ENCODE data around the gene RBMXL3.
"Not testable (repeated sequence)": the region's sequence is repeated elsewhere in the genome, so short reads cannot be mapped to it uniquely, and the experiment has no call there.

Gene RBMXL3

GRCh38 chrX:115189110-115189509, at the start of gene RBMXL3:
Gene RBMXL3 (plus strand): TSS chrX:115189410. CDS start chrX:115189442, 32 bp downstream.
- FAIRE-seq, result no peak
- no peak for DNase-seq (ENCODE audit: extremely low spot score, insufficient read length, low read depth)

- no peak for DNase-seq (ENCODE audit: extremely low spot score, insufficient read length, low read depth)
- no peak for FAIRE-seq
Measured at GRCh38 chrX:115142057-115142456, 47.2 kb upstream of the RBMXL3 start.

- FAIRE-seq (no peak), DNase-seq (ENCODE audit: extremely low spot score, insufficient read length, low read depth) (no peak)
Measured at GRCh38 chrX:115147220-115147619, 42.0 kb upstream of the RBMXL3 start.

GRCh38 chrX:115173181-115173580, 16.0 kb upstream of the RBMXL3 start:
- FAIRE-seq (no peak), DNase-seq (ENCODE audit: extremely low spot score, insufficient read length, low read depth) (no peak)

- no peak for FAIRE-seq
- no peak for DNase-seq (ENCODE audit: extremely low spot score, insufficient read length, low read depth)
Measured at GRCh38 chrX:115174548-115174947, 14.7 kb upstream of the RBMXL3 start.

GRCh38 chrX:115177932-115178331, 11.3 kb upstream of the RBMXL3 start:
- DNase-seq (ENCODE audit: extremely low spot score, insufficient read length, low read depth) (no peak), FAIRE-seq (no peak)

GRCh38 chrX:115178473-115178872, 10.7 kb upstream of the RBMXL3 start:
- no peak for DNase-seq (ENCODE audit: extremely low spot score, insufficient read length, low read depth)
- FAIRE-seq, result no peak

GRCh38 chrX:115183980-115184379, 5.2 kb upstream of the RBMXL3 start:
- FAIRE-seq (no peak), DNase-seq (ENCODE audit: extremely low spot score, insufficient read length, low read depth) (no peak)

GRCh38 chrX:115189646-115190635, 731 bp downstream of the RBMXL3 start:
- FAIRE-seq, result no peak

GRCh38 chrX:115190636-115191489, 1.7 kb downstream of the RBMXL3 start:
- no peak for FAIRE-seq
- no peak for DNase-seq (ENCODE audit: extremely low spot score, insufficient read length, low read depth)

More at GRCh38 chrX:115189646-115190635, 731 bp downstream of the RBMXL3 start:
- DNase-seq (ENCODE audit: extremely low spot score, insufficient read length, low read depth), result no peak

GRCh38 chrX:115191490-115192243, 2.5 kb downstream of the RBMXL3 start:
- no peak for DNase-seq (ENCODE audit: extremely low spot score, insufficient read length, low read depth)
- no peak for FAIRE-seq

- DNase-seq (ENCODE audit: extremely low spot score, insufficient read length, low read depth), result no peak
- FAIRE-seq, result no peak
Measured at GRCh38 chrX:115192244-115192700, 3.1 kb downstream of the RBMXL3 start.

GRCh38 chrX:115204040-115204439, 14.8 kb downstream of the RBMXL3 start:
- no peak for FAIRE-seq
- no peak for DNase-seq (ENCODE audit: extremely low spot score, insufficient read length, low read depth)

GRCh38 chrX:115209547-115209946, 20.3 kb downstream of the RBMXL3 start:
- DNase-seq (ENCODE audit: extremely low spot score, insufficient read length, low read depth); FAIRE-seq: not testable (repeated sequence)

GRCh38 chrX:115214151-115214550, 24.9 kb downstream of the RBMXL3 start:
- DNase-seq (ENCODE audit: extremely low spot score, insufficient read length, low read depth) (no peak), FAIRE-seq (no peak)

GRCh38 chrX:115214605-115215004, 25.4 kb downstream of the RBMXL3 start:
- DNase-seq (ENCODE audit: extremely low spot score, insufficient read length, low read depth) (no peak), FAIRE-seq (no peak)

GRCh38 chrX:115217346-115217745, 28.1 kb downstream of the RBMXL3 start:
- not testable (repeated sequence) for DNase-seq (ENCODE audit: extremely low spot score, insufficient read length, low read depth); FAIRE-seq

- no peak for DNase-seq (ENCODE audit: extremely low spot score, insufficient read length, low read depth)
- no peak for FAIRE-seq
Measured at GRCh38 chrX:115226929-115227328, 37.7 kb downstream of the RBMXL3 start.

GRCh38 chrX:115229337-115230003, 40.3 kb downstream of the RBMXL3 start:
- FAIRE-seq, result no peak
- no peak for DNase-seq (ENCODE audit: extremely low spot score, insufficient read length, low read depth)
